Liver (tissue), 9 donors: ENCODE measurements around the gene PPP1R13B. TPM values are rescaled to one million over a fixed set of nuclear protein-coding genes. Genes with fewer than 3 reads are reported as not detected.

ENCODE experiments used
- DNase-seq: peaks from one replicate; pipeline ENCODE4 v3.0.0-alpha.2; 2017; ENCODE audit warnings: low spot score
- H3K27ac ChIP-seq, 2 donors: one replicate each; pipeline ENCODE4 v1.7.0; 2013; ENCODE audit warnings: inconsistent platforms in 2 of 2, low read length in 2 of 2, control low read depth in 1 of 2, low read depth in 1 of 2, mild to moderate bottlenecking in 1 of 2
- H3K27me3 ChIP-seq, 4 donors: one replicate each; pipeline versions ENCODE4 v1.6.1 to v1.7.0; 2013; ENCODE audit warnings: low read length in 3 of 4, inconsistent platforms in 1 of 4, mild to moderate bottlenecking in 1 of 4, moderate library complexity in 1 of 4; ENCODE audit not compliant: control insufficient read depth in 4 of 4, insufficient read depth in 4 of 4
- H3K36me3 ChIP-seq, 4 donors: one replicate each; pipeline versions ENCODE4 v1.6.1 to v1.7.0; 2013; ENCODE audit warnings: low read length in 3 of 4, mild to moderate bottlenecking in 3 of 4, low read depth in 1 of 4, moderate library complexity in 1 of 4; ENCODE audit not compliant: control insufficient read depth in 4 of 4, insufficient read depth in 3 of 4
- H3K4me1 ChIP-seq, 4 donors: one replicate each; pipeline versions ENCODE4 v1.6.1 to v1.7.0; 2013; ENCODE audit warnings: low read length in 3 of 4, mild to moderate bottlenecking in 3 of 4, moderate library complexity in 1 of 4; ENCODE audit not compliant: control insufficient read depth in 4 of 4, insufficient read depth in 4 of 4
- H3K4me3 ChIP-seq, 3 donors: one replicate each; pipeline versions ENCODE4 v1.6.1 to v1.7.0; 2013; ENCODE audit warnings: low read length in 3 of 3, control low read depth in 1 of 3, low read depth in 1 of 3, mild to moderate bottlenecking in 1 of 3
- H3K9ac ChIP-seq, 2 donors: one replicate each; pipeline ENCODE4 v1.7.0; 2013; ENCODE audit warnings: low read length in 2 of 2, mild to moderate bottlenecking in 2 of 2, moderate library complexity in 2 of 2, control low read depth in 1 of 2, low read depth in 1 of 2
- H3K9me3 ChIP-seq, 4 donors: one replicate each; pipeline versions ENCODE4 v1.6.1 to v1.7.0; 2013; ENCODE audit warnings: low read length in 3 of 4; ENCODE audit not compliant: control insufficient read depth in 4 of 4
- ATF3 ChIP-seq: IDR thresholded peaks from 2 replicates; pipeline ENCODE4 v1.6.1; 2016; ENCODE audit warnings: antibody characterized with exemption
- CTCF ChIP-seq: fragments of 150-350 bp; IDR thresholded peaks from 2 replicates; pipeline ENCODE4 v1.5.1; 2017; ENCODE audit warnings: improper control_type of control experiment, low read depth, low read length; ENCODE audit not compliant: missing input control
- EGR1 ChIP-seq, 2 donors: IDR thresholded peaks; 2 replicates each; pipeline ENCODE4 v1.6.1; 2016 to 2018; ENCODE audit warnings: antibody characterized with exemption in 2 of 2, low read depth in 2 of 2
- FOXA1 ChIP-seq: IDR thresholded peaks from 2 replicates; pipeline ENCODE4 v1.6.1; 2016; ENCODE audit warnings: antibody characterized with exemption
- FOXA2 ChIP-seq: IDR thresholded peaks from 2 replicates; pipeline ENCODE4 v1.6.1; 2016; ENCODE audit warnings: antibody characterized with exemption
- GABPA ChIP-seq, 2 donors: IDR thresholded peaks in 1 of 2; conservative IDR thresholded peaks in 1 of 2; 2 replicates each; pipeline ENCODE4 v1.6.1; 2016; ENCODE audit warnings: antibody characterized with exemption in 2 of 2, mild to moderate bottlenecking in 1 of 2, moderate library complexity in 1 of 2
- HNF4A ChIP-seq, 2 donors: conservative IDR thresholded peaks; 2 replicates each; pipeline ENCODE4 v1.6.1; 2016; ENCODE audit warnings: antibody characterized with exemption in 2 of 2, mild to moderate bottlenecking in 2 of 2
- HNF4G ChIP-seq: IDR thresholded peaks from 2 replicates; pipeline ENCODE4 v1.6.1; 2016; ENCODE audit warnings: antibody characterized with exemption
- JUND ChIP-seq, 2 donors: IDR thresholded peaks; 2 replicates each; pipeline ENCODE4 v1.6.1; 2016; ENCODE audit warnings: antibody characterized with exemption in 2 of 2
- MAX ChIP-seq: IDR thresholded peaks from 2 replicates; pipeline ENCODE4 v1.6.1; 2016; ENCODE audit warnings: antibody characterized with exemption
- NR2F2 ChIP-seq: IDR thresholded peaks from 2 replicates; pipeline ENCODE4 v1.6.1; 2016; ENCODE audit warnings: antibody characterized with exemption
- RAD21 ChIP-seq, 2 donors: IDR thresholded peaks; 2 replicates each; pipeline ENCODE4 v1.6.1; 2016; ENCODE audit warnings: antibody characterized with exemption in 2 of 2, mild to moderate bottlenecking in 2 of 2
- REST ChIP-seq: IDR thresholded peaks from 2 replicates; pipeline ENCODE4 v1.6.1; 2016; ENCODE audit warnings: antibody characterized with exemption, mild to moderate bottlenecking
- RXRA ChIP-seq, 2 donors: IDR thresholded peaks; 2 replicates each; pipeline ENCODE4 v1.6.1; 2017 to 2018; ENCODE audit warnings: antibody characterized with exemption in 2 of 2, mild to moderate bottlenecking in 1 of 2
- SP1 ChIP-seq: IDR thresholded peaks from 2 replicates; pipeline ENCODE4 v1.6.1; 2018; ENCODE audit warnings: antibody characterized with exemption, mild to moderate bottlenecking
- TAF1 ChIP-seq: conservative IDR thresholded peaks from 2 replicates; pipeline ENCODE4 v1.6.1; 2016; ENCODE audit warnings: antibody characterized with exemption, mild to moderate bottlenecking
- YY1 ChIP-seq: IDR thresholded peaks from 2 replicates; pipeline ENCODE4 v1.6.1; 2016; ENCODE audit warnings: antibody characterized with exemption, mild to moderate bottlenecking
- ZBTB33 ChIP-seq: IDR thresholded peaks from 2 replicates; pipeline ENCODE4 v1.6.1; 2016; ENCODE audit warnings: antibody characterized with exemption
- WGBS: extraction: QIAGEN DNeasy Blood & Tissue Kit; methylation state at CpG from one replicate; pipeline ENCODE4 v1.1.7; 2013; 5-methylcytosine and 5-hydroxymethylcytosine counted together
- polyA plus RNA-seq, 2 donors: library from polyadenylated mRNA; stranded (reverse) in 1 of 2; unstranded in 1 of 2; fragments of 200-250 nt in 1 of 2; fragments of >200 nt in 1 of 2; fragmentation: Nextera tagmentation in 1 of 2; extraction: Ambion mirVana in 1 of 2; gene quantifications; one replicate each; pipeline versions ENCODE4 v1.2.1 to v1.2.3, GENCODE V29; 2013 to 2015
- total RNA-seq, 2 donors: library from RNA; depleted of rRNA; stranded (reverse); fragments of >200 nt; gene quantifications; one replicate each; pipeline ENCODE4 v1.2.3, GENCODE V29; 2014
- donor health status: healthy.
- donor health status: healthy.
- donor health status: healthy.
- donor health status: healthy.
- donor health status: healthy.

PPP1R13B gene
- total and polyA plus RNA-seq, 4 donors: 3.2 to 15.1 (median 5.1) TPM

- TF ChIP-seq TAF1: no peak
- TF ChIP-seq RAD21 (IDR thresholded peaks at IDR 0.05): no peak
- TF ChIP-seq GABPA (IDR thresholded peaks at IDR 0.05 in 1 of 2, conservative IDR thresholded peaks at IDR 0.05 in 1 of 2): no peak
- TF ChIP-seq NR2F2: no peak
- TF ChIP-seq FOXA1: no peak
- TF ChIP-seq YY1: no peak
- TF ChIP-seq JUND (IDR thresholded peaks at IDR 0.05): no peak
- no peak for TF ChIP-seq FOXA2
- TF ChIP-seq HNF4G: no peak
- TF ChIP-seq REST: no peak
- no peak for TF ChIP-seq MAX
- no peak for TF ChIP-seq EGR1 (IDR thresholded peaks at IDR 0.05; ENCODE audit: low read depth in 2 of 2)
- no peak for TF ChIP-seq ZBTB33
- no peak for TF ChIP-seq SP1
- no peak for TF ChIP-seq CTCF
- no peak for TF ChIP-seq HNF4A (conservative IDR thresholded peaks at IDR 0.05)
- TF ChIP-seq RXRA (IDR thresholded peaks at IDR 0.05): no peak
- no peak for TF ChIP-seq ATF3
- WGBS: 78% methylated on average over 14 of the region's 14 CpGs
- Histone ChIP-seq H3K4me1 (peaks cover 3 to 13% (median 7%) of the 10 kb centered on the region in 4 donors), H3K36me3 (peaks cover 19 to 27% (median 22%) of the 10 kb centered on the region in 4 donors), H3K27me3 (no peaks in the 10 kb centered on the region), H3K27ac (no peak overlapping the region), H3K9me3 (no peaks in the 10 kb centered on the region), H3K9ac (no peak overlapping the region), H3K4me3 (no peak overlapping the region)
- DNase-seq: no peak
These were observed 151.9 kb downstream of the PPP1R13B start for GRCh38 chr14:103695296-103696069.
